Tibial nerve (tissue), 4 donors: Measurements from ENCODE around the gene ADIPOR2. TPM values are rescaled to one million over a fixed set of nuclear protein-coding genes. Genes with fewer than 3 reads are reported as not detected.
A peak's percentile ranks its signal among the peaks of the same experiment; 100 is the strongest.

Experiments
- DNase-seq, 2 donors: peaks; one replicate each; pipeline ENCODE4 v3.0.0-alpha.2; 2019; ENCODE audit warnings: low spot score in 2 of 2
- H3K27ac ChIP-seq, 4 donors: fragments of 200-600 bp; sonication (generic) in 3 of 4; one replicate each; pipeline ENCODE4 v1.5.1; 2017 to 2019; ENCODE audit warnings: mild to moderate bottlenecking in 1 of 4
- H3K27me3 ChIP-seq, 2 donors: fragments of 200-600 bp; sonication (generic) in 1 of 2; one replicate each; pipeline versions ENCODE4 v1.5.1 to v1.6.0; 2017 to 2019
- H3K36me3 ChIP-seq, 3 donors: fragments of 200-600 bp; sonication (generic); one replicate each; pipeline ENCODE4 v1.5.1; 2018 to 2019
- H3K4me1 ChIP-seq, 4 donors: fragments of 200-600 bp; sonication (generic) in 3 of 4; one replicate each; pipeline ENCODE4 v1.5.1; 2017 to 2019
- H3K4me3 ChIP-seq, 4 donors: fragments of 200-600 bp; sonication (generic) in 3 of 4; one replicate each; pipeline ENCODE4 v1.5.1; 2017 to 2019; ENCODE audit warnings: mild to moderate bottlenecking in 1 of 4, moderate library complexity in 1 of 4
- H3K9me3 ChIP-seq, 4 donors: fragments of 200-600 bp; sonication (generic) in 3 of 4; one replicate each; pipeline ENCODE4 v1.5.1; 2017 to 2019
- EP300 ChIP-seq, 2 donors: sonication (generic); formaldehyde crosslinking; IDR thresholded peaks; one replicate each; pipeline ENCODE4 v1.6.1; 2017; ENCODE audit warnings: antibody characterized with exemption in 2 of 2, mild to moderate bottlenecking in 1 of 2
- POLR2A ChIP-seq, 2 donors: fragments of 450-650 bp; IDR thresholded peaks; one replicate each; pipeline ENCODE4 v1.6.1; 2017; ENCODE audit warnings: antibody characterized with exemption in 2 of 2, mild to moderate bottlenecking in 2 of 2, moderate library complexity in 2 of 2
- WGBS, 2 donors: methylation state at CpG; one replicate each; pipeline ENCODE4 v1.1.5; 2018; 5-methylcytosine and 5-hydroxymethylcytosine counted together
- total RNA-seq, 4 donors: library from RNA; depleted of rRNA; stranded (reverse); fragments of >200 nt; gene quantifications; one replicate each; pipeline ENCODE4 v1.1.0, GENCODE V29; 2016
- TF ChIP-seq, protein P1 (sequence below), 5 experiments: fragments of 200-600 bp in 3 of 5; fragments of 450-650 bp in 2 of 5; sonication (generic) in 3 of 5; IDR thresholded peaks; one replicate each; pipeline ENCODE4 v1.5.1; 2016 to 2019; ENCODE audit warnings: antibody characterized with exemption in 5 of 5, mild to moderate bottlenecking in 3 of 5, moderate library complexity in 2 of 5

The ADIPOR2 gene
- total RNA-seq, 4 donors from 2014 or later = 66.6 to 123 (median 72.1) TPM

DNA sequence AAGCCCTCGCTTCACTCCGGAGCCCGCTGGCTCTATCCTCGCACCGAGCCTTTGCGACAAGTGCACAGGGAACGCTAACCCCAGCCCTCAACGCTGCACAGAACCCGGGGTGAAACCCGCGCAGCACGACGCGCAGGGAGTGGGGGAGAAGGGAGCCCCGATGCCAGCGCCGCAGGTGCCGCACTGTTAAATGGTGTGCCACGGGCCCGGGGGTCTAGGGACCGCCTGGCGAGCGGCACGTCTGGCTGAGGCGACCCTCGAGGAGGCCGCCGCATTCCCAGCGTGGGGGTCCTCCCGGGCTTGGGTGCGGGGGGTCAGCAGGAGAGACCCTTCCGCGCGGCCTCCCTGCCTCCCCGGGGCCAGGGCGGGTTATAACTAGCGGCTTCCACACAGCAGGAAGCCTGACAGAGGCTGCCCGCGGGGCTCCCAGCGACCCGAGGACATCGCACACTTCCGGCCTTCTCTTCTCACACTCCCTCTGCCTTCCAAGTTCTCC, 105.7 kb downstream of the ADIPOR2 start:
- no peak for DNase-seq
- 1 to 6% methylated on average over 14 to 17 of the region's 43 CpGs for WGBS, 2 donors
- Histone ChIP-seq H3K27me3 (no peaks in the 10 kb centered on the region), H3K27ac (peak overlapping the region; percentile 82 to 98 (median 94)), H3K4me1 (peaks cover 0 to 58% (median 12%) of the 10 kb centered on the region in 4 donors), H3K4me3 (peak overlapping the region; percentile 65 to 88 (median 79)), H3K36me3 (no peaks in the 10 kb centered on the region), H3K9me3 (no peaks in the 10 kb centered on the region)
- TF ChIP-seq, protein P1, sequence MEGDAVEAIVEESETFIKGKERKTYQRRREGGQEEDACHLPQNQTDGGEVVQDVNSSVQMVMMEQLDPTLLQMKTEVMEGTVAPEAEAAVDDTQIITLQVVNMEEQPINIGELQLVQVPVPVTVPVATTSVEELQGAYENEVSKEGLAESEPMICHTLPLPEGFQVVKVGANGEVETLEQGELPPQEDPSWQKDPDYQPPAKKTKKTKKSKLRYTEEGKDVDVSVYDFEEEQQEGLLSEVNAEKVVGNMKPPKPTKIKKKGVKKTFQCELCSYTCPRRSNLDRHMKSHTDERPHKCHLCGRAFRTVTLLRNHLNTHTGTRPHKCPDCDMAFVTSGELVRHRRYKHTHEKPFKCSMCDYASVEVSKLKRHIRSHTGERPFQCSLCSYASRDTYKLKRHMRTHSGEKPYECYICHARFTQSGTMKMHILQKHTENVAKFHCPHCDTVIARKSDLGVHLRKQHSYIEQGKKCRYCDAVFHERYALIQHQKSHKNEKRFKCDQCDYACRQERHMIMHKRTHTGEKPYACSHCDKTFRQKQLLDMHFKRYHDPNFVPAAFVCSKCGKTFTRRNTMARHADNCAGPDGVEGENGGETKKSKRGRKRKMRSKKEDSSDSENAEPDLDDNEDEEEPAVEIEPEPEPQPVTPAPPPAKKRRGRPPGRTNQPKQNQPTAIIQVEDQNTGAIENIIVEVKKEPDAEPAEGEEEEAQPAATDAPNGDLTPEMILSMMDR (IDR thresholded peaks at IDR 0.05) = no peak
- TF ChIP-seq EP300 (IDR thresholded peaks at IDR 0.05) = no peak
- TF ChIP-seq POLR2A (IDR thresholded peaks at IDR 0.05) = no peak

DNA sequence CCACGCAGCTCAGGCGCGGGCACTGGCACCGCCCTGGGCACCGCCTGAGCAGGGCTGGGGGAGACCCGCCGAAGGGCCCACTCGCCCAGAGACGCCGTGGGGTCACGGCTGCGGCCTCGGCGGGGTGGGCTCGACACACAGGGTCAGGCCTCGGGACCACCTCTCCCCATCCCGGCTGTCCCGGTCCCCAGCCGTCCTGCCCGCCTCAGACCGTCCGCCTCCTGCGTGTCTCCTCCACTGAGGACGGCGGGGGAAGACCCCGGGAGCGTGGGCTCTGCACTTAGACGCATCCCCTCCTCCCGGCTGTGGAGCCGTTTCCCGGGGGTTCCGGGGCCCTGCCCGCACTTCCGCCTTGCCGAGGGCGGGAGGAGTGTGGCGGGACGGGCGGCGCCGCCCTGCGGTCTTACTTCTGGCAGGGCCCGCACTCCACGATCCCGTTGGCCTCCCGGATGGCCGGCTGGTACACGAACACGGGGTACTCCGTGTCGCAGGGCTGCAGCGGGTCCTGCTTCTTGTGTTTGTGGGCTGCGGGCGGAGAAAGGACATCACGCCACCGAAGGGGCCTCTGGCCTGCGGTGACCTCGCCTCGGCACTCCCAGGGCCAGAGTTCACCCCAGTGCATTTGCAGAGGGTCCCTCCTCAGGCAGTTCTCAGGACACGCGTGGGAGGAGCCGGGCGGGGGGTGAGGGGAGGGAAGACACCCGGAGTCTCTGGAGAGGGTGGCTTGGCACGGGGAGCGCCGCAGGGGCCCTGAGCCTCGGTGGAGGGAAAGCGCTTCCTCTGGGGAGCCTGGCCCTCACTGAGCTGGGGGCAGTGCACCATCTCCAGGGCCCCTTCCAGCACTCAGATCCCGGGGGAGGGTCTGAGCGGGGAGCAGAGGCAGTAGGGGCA, 106.4 kb downstream of the ADIPOR2 start:
- DNase-seq = peak; percentile 51 to 54
- no peaks in the 10 kb centered on the region for H3K36me3 ChIP-seq
- H3K27ac ChIP-seq = peak overlapping the region; percentile 82 to 98 (median 94)
- H3K4me3 ChIP-seq = peak overlapping the region; percentile 65 to 88 (median 79)
- no peaks in the 10 kb centered on the region for H3K9me3 ChIP-seq
- no peaks in the 10 kb centered on the region for H3K27me3 ChIP-seq
- TF ChIP-seq POLR2A (IDR thresholded peaks at IDR 0.05) (peak in 1 of 2 donors; percentile 81), EP300 (IDR thresholded peaks at IDR 0.05) (peak in 1 of 2 donors; percentile 89)
- TF ChIP-seq, protein P1 (IDR thresholded peaks at IDR 0.05) = peak in 2 of 5 experiments; percentile 9 to 55
- WGBS, 2 donors = 6 to 12% methylated on average over 28 to 48 of the region's 71 CpGs
- peaks cover 0 to 52% (median 12%) of the 10 kb centered on the region in 4 donors for H3K4me1 ChIP-seq

DNA sequence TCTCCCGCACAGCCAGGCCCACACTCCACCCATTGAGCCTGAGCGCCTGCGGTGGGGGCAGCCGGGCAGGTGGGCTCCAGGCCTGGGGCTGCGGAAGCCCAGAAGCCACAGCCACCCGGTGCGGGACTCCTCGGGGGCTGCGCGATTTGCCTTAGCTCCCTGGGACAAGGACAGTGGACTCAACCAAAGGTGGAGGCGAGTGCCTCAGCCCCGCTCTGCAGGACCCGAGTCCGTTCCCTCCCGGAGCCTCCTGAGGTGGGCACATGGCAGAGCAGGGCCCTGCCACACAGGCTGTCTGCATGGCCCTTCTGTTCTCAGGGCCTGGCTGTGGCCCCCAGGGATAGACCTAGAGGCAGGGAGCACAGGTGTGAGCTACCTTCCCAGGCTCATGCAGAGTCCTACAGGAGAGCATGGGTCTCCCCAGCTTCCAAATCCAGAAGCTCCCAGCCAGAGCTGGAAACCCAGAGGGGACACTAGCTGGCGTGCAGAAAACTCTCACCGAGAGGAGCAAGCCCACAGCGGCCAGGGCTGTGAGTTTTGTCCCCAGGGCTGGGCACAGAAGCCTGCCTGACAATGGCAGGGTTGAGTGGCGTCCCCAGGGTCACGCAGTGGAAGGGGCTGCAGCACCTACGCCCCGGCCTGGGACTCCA, 107.2 kb downstream of the ADIPOR2 start:
- H3K4me1 ChIP-seq = peaks cover 0 to 43% (median 12%) of the 10 kb centered on the region in 4 donors
- no peaks in the 10 kb centered on the region for H3K27me3 ChIP-seq
- H3K4me3 ChIP-seq = peak overlapping the region in 1 of 4 donors; percentile 80
- H3K36me3 ChIP-seq = no peaks in the 10 kb centered on the region
- WGBS, 2 donors = 86 to 89% methylated on average over 12 to 17 of the region's 22 CpGs
- no peak for TF ChIP-seq EP300 (IDR thresholded peaks at IDR 0.05)
- no peak for TF ChIP-seq POLR2A (IDR thresholded peaks at IDR 0.05)
- TF ChIP-seq, protein P1 (IDR thresholded peaks at IDR 0.05) = no peak
- H3K9me3 ChIP-seq = no peaks in the 10 kb centered on the region
- H3K27ac ChIP-seq = peak overlapping the region; percentile 82 to 98 (median 94)
- no peak for DNase-seq

DNA sequence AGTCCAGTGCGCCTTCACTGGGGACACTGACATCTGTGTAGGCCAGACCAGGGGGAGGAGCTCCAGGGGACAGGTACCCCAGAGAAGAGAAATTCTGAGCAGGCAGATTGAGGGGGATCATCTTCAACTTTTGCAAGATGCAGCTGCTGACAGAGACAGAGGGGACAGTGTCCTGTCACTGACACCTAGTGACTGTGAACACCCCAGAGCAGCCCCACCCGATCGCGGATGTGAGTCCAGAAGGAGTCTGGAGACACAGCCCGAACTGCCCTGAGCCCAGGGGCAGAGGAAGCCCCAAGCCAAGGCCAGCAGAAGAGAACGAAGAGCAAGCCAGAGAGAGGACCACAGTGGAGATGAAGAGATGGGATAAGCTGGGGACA, 107.8 kb downstream of the ADIPOR2 start:
- 86 to 88% methylated on average over 6 of the region's 6 CpGs for WGBS, 2 donors
- DNase-seq = no peak

DNA sequence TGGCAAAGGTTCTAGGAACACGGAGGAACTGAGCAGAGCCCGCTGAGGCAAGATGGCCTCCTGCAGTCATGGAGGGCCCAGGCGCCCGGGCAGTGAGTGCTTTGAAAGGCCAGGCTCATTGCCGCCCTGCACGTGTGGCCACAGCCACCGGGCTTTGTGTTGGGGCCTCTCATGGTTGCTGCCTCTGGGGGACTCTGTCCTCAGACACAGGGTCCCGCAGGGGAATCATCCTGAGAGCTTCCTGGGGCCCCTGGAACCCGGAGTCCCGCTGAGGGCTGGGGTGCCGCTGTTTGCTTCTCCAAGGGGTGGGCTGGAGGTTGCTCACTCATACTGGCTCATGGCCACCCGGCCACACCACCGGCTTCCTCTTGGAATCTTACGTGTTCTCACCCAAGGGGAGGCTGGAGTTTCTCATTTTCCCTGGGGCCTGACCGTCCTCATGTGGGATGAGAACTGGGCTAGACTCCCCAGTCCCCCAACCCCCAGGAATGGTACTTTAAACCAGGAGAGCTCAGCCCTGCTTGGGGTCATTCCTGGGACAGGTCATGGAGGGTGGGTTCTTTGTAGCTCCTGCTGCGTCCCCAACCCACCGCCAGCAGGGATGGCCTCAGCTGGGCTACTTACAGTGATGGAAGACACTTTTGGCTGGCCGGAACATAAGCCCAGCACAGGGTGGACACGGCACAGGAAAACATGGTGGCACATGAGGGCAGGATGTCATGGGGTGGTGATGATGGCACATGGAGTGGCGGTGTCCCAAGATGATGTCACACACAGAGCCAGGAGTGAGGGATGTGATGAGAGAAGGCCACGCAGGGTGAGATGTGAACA, 108.4 kb downstream of the ADIPOR2 start:
- H3K4me3 ChIP-seq = no peak overlapping the region
- TF ChIP-seq, protein P1 (IDR thresholded peaks at IDR 0.05) = no peak
- peaks cover 0 to 36% (median 12%) of the 10 kb centered on the region in 4 donors for H3K4me1 ChIP-seq
- H3K9me3 ChIP-seq = no peaks in the 10 kb centered on the region
- 89 to 90% methylated on average over 13 to 19 of the region's 21 CpGs for WGBS, 2 donors
- H3K27ac ChIP-seq = no peak overlapping the region
- no peaks in the 10 kb centered on the region for H3K36me3 ChIP-seq
- peak in 1 of 2 donors; percentile 9 for DNase-seq
- no peaks in the 10 kb centered on the region for H3K27me3 ChIP-seq

More for the DNA sequence above, 107.8 kb downstream of the ADIPOR2 start:
- H3K4me3 ChIP-seq = no peak overlapping the region
- H3K27ac ChIP-seq = peak overlapping the region in 1 of 4 donors; percentile 94
- H3K4me1 ChIP-seq = peaks cover 0 to 38% (median 12%) of the 10 kb centered on the region in 4 donors
- no peak for TF ChIP-seq POLR2A (IDR thresholded peaks at IDR 0.05)
- no peaks in the 10 kb centered on the region for H3K9me3 ChIP-seq
- no peaks in the 10 kb centered on the region for H3K27me3 ChIP-seq
- no peaks in the 10 kb centered on the region for H3K36me3 ChIP-seq
